Midbrain (tissue), 1 donor: Measurements from ENCODE around the gene LOXL3.
A peak's percentile ranks its signal among the peaks of the same experiment; 100 is the strongest.

Experiments
- DNase-seq: peaks from one replicate; lab custom pipeline; 2025; lab: John Stamatoyannopoulos, UW

The LOXL3 gene

GRCh38 chr2:74551942-74552913 is 1.5 kb downstream of the LOXL3 start:
- no peak for DNase-seq

DNA sequence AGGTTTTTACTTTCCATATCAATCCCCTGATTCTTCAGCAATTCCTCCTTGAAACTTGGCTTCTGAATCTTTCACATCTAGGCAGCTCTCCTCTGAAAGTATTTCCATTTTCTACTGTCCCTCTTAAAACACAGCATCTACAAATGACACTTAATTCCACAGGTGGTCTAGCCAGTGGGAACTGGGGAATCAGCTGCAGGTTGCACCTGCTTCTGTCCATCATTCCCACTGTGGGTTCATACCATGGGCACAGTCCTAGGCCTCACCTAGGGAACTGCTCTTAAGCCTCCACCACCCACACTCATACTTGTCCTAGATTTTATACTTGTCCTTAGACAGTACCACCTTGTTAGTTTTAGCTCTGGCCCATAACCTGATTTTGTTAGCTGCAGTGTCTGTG is 2.2 kb downstream of the LOXL3 start:
- no peak for DNase-seq

GRCh38 chr2:74550231-74550630 is 3.5 kb downstream of the LOXL3 start:
- DNase-seq, result no peak

GRCh38 chr2:74548900-74549826 is 4.6 kb downstream of the LOXL3 start:
- no peak for DNase-seq

DNA sequence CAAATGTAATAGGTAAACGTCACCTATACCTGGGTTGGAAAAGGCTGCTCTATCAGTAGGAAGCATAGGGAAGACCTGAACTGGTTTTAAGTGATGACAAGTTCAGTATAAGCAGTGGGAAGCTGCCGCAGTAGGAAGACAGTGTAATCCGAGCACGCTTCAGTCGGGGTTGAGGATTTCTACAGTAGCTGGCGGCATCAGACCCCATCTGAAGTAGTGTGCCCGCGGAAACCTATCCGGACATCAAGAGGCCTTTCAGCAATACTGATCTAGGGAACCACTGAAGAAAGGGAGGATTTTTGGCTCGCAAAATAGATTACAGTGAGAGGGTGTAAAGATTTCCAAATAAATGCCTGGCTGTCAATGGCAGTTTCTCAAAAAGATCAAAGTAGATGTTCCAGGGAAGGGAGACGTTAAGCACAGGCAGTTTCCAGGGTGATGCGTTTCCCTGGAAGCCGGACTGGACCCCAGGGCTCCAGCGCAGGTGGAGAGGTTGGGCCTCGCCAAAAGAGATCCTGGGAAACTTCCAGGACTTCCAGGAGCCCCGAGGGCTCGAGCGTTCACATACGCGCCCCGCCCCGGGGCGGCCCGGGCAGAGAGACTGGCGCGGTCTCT is 5.3 kb downstream of the LOXL3 start:
- no peak for DNase-seq

DNA sequence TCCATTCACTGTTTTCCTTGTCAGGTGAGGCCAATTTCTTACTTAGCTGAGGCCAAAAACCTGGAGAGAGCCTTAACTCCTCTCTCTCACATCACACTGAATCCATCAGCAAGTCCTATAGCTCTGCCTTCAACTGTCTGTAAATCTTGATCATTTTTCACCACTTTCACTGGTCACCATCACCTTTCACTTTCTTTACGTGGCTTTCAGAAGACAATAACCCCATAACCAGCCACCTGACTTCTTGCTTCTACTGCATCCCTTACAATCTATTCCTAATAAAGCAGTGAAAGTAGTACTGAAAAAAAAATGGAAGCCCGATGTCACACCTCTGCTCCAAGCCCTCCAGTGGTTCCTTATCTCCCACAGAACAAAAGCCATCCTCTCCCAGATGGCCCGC is 7.7 kb downstream of the LOXL3 start:
- no peak for DNase-seq

DNA sequence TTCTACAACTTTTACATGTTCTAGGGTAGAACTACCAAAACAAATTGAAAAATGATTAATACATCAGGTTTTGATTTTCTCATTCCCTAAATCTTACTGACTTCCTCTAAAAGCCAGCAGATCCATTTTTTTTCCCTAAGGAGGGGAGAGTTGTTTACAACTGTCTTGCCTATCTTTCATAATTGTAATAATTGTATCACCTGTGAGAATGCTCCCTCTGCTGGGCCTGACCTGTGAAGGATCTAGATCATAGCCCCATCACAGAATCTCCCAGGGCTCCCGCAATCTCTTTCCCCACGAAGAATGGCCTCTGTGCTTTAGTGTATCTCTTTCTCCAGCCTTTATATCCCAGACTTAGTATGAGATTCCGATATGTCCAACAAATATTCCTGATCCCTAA is 9.1 kb downstream of the LOXL3 start:
- no peak for DNase-seq

DNA sequence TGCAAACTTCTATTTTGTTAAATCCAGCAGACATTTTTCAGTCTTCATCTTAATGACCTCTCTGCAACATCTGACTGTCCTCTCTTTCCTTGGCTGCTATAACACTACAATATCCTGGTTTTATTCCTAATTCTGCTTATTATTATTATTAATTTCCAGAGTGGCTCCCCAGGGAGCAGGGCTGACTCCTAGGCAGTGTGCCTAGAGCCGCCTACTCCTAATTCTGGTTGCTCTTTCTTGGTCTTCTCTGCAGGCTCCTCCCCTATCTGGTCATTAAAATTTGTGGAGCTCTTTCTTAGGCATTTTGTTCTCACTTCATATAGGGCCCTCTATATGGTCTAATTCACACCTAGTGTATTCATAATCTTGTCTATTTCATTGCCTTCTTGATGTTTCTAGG is 10.8 kb downstream of the LOXL3 start:
- no peak for DNase-seq

- no peak for DNase-seq
Measured at GRCh38 chr2:74540291-74540690, 13.5 kb downstream of the LOXL3 start.

DNA sequence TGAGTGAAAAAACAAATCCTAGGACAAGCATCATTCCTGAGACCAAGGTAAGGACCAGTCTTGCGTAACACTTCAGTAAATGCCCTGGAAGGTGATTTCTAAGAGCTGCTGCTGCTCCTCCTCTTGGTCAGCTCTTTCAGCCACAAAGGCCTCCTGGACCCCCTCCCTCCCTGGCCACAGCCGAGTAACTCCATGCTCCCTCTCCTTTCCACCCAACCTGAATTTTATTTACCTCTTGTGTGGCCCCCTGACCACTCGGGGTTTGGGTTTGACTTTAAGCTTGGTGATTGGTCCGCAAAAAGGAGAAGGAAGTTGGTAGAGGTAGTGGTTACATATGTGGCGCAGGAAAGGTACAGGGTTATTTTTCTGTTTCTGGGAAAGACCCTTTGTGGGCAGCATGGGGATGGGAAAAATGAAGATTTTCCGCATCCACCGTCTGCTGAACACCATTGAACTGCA is 14.8 kb downstream of the LOXL3 start:
- DNase-seq, result no peak

DNA sequence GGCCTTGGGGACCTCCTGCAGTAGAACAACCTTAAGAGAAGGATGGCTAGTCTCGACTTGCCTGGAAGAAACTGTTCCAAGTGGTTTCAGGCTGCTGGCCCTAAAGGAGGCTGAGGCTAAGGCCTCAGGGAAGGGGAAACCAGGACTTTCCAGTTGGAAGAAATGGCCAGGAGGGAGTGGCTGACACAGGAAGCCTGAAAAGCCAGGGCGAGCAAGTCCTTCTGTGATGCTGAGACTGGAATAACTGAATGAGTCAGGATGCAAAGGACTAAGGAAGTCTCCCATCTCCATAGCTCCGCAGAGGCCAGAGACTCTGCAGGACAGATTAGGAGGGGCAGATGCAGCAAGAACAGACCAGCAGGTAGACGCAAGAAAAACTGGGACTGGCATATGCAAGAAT is 16.6 kb downstream of the LOXL3 start:
- no peak for DNase-seq

DNA sequence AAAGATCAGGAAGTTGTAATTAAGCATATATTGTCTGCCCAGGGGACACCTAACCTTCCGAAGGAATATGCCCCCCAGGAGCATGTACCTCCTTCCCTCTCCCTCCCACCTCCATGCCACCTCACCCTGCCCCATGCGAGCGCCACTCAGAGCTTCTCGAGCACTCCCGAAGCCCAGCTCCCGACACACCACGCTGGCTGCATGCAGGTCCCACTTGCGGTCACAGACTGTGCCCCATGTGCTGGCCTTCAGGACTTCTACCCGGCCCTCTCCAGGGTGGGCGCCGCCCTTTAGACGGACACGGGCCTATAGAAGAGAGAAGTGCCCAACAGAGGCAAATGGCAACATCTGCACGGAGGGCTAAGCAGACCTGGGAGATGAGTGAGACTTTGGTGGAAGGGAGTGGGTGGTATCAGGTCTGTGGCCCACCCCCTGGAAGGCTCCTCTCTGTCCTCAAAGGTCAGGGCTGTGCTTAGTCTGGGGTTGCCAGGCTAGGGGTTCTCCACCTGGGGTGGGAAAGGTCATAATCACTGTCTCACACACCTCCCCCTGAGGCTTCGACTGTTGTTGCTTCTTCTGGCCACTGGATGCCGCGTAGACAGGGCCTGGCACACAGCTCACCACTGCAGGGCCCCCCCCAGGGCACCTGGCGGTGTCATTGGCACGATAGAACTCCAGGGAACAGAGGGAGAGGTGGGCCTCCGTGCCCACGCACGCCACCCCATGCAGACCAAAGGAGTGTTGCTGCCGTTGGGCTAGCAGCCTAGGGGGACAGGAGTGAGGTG is 17.4 kb downstream of the LOXL3 start:
- no peak for DNase-seq

DNA sequence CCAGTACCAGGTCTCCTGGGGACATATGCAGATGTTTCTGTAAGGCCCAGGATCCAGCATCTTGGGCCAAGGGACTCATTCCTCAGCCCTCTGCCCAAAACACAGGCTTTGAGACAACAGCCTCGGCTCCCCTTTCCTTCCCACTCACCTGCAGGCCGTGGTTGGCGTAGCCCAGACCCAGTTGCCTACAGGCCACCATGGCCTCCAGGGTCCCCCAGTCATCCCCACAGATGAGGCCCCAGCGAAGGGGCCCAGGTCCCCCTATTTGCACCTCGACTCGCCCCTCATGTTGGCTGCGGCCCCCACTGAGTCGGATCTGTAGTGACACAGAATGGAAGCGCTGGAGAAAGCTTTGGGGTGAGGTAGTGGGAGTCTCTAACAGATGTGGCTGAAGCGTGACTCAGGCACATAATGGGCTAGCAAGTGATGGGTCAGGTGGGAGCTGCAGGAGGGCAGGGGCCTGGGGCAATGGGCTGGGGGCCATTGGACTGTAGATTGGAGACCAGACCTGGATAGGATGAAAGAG is 18.2 kb downstream of the LOXL3 start:
- no peak for DNase-seq

DNA sequence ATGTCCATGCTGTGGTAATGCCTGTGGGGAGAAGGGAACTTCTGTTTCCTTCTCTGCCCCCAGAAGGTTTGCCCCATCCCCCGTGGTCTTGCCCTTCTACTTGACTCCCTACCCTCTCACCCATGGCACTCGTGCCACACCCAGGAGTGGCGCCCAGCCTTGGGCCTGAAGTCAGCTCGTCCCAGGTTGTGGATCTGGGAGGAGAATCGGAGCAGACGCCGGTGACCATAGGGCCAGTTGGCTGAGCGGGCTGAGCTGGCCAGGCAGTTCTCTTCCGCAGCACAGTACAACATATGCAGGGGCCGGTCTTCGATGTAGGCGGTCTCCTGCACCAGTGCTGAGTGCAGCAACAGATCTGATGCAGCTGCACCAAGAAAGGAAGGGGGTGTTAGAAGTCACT is 19.3 kb downstream of the LOXL3 start:
- no peak for DNase-seq

DNA sequence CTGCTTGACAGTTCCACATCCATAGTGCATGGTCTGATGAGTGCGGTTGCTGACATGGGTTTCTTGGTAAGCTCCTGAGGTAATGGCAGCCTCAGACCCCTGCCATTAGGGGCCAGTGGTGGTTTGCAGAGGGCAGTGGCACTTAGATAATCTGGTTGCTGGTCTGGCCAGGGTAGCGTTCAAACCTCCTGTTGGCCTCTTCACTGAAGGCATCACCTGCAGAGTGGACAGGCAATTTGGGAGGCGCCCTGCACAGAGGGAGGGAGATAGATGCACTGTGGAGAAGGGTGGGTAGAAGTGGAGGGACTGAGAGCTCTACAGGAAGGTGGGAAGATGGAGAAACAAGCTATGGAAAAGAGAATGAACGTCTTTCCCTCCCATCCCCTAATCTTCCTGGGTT is 20.3 kb downstream of the LOXL3 start:
- DNase-seq, result no peak

DNA sequence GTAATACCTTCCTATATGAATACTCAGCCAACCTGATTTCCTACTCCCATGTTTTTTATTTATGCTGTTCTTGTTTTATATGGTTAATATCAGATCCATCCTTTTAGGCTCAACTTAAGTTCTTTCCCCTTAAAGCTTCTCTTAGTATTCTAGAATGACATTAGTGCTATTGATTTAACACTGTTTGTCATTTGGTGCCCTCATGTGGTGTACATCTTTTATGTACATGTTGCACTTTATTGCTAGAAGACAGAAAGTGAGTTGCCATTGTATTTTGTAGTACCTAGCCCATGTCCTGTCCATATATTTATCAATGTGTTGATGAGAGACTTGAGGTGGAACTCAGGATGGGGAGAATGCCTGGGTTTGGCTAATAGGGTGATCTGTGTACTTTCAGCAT is 21.5 kb downstream of the LOXL3 start:
- DNase-seq, result no peak

DNA sequence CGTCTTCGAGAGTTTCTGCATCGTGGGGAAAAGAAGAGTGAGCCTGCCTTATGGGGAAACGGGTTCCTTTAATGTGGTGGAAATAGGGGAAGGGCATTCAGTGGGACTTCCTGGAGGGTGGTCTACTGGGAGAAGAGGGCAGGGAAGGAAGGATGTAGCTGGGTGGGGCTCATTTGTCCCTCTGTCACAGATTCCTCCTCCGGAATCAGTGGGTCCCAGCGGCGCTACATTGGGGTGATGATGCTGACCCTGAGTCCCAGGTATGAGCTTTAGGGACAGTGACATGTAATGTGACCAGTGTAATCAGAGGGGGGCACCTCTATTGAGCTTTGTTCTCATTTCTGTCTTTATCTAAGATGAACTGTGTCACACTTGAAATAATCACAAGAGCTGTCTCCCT is 22.1 kb downstream of the LOXL3 start:
- no peak for DNase-seq

GRCh38 chr2:74530239-74531187 is 23.2 kb downstream of the LOXL3 start:
- DNase-seq, result no peak

GRCh38 chr2:74529357-74530238 is 24.1 kb downstream of the LOXL3 start, which contains the start of the genes AUP1 and HTRA2:
Gene AUP1 (minus strand): TSS chr2:74529706. CDS start chr2:74529629, 77 bp downstream.
Gene HTRA2 (plus strand): TSS chr2:74529933. CDS start chr2:74530007, 74 bp downstream.
- peak; percentile 99 for DNase-seq
